Suprapubic skin (tissue), 4 donors: ENCODE results near the gene COX6B2. TPM values are rescaled to one million over a fixed set of nuclear protein-coding genes. Genes with fewer than 3 reads are reported as not detected.
A peak's percentile ranks its signal among the peaks of the same experiment; 100 is the strongest.

Experiments
- DNase-seq, 2 donors: peaks; one replicate each; pipeline ENCODE4 v3.0.0-alpha.2; 2019; ENCODE audit warnings: low spot score in 2 of 2
- H3K27ac ChIP-seq: fragments of 200-600 bp; sonication (generic); one replicate; pipeline ENCODE4 v1.5.1; 2019
- H3K27me3 ChIP-seq: fragments of 200-600 bp; sonication (generic); one replicate; pipeline ENCODE4 v1.5.1; 2019
- H3K36me3 ChIP-seq: fragments of 200-600 bp; sonication (generic); one replicate; pipeline ENCODE4 v1.5.1; 2019
- H3K4me1 ChIP-seq: fragments of 200-600 bp; sonication (generic); one replicate; pipeline ENCODE4 v1.5.1; 2019
- H3K4me3 ChIP-seq: fragments of 200-600 bp; sonication (generic); one replicate; pipeline ENCODE4 v1.5.1; 2019; ENCODE audit warnings: mild to moderate bottlenecking
- H3K9me3 ChIP-seq: fragments of 200-600 bp; sonication (generic); one replicate; pipeline ENCODE4 v1.5.1; 2019
- EP300 ChIP-seq: sonication (generic); formaldehyde crosslinking; IDR thresholded peaks from one replicate; pipeline ENCODE4 v1.6.1; 2017; ENCODE audit warnings: antibody characterized with exemption
- POLR2A ChIP-seq, 2 donors: fragments of 450-650 bp; IDR thresholded peaks; one replicate each; pipeline ENCODE4 v1.6.1; 2017; ENCODE audit warnings: antibody characterized with exemption in 2 of 2, mild to moderate bottlenecking in 2 of 2, moderate library complexity in 2 of 2
- POLR2AphosphoS5 ChIP-seq, 3 donors: sonication (generic); formaldehyde crosslinking; IDR thresholded peaks; one replicate each; pipeline ENCODE4 v1.6.1; 2017; ENCODE audit warnings: antibody characterized with exemption in 3 of 3
- WGBS: methylation state at CpG from one replicate; pipeline ENCODE4 v1.1.5; 2018; 5-methylcytosine and 5-hydroxymethylcytosine counted together
- total RNA-seq, 4 donors: library from RNA; depleted of rRNA; stranded (reverse); fragments of >200 nt; gene quantifications; one replicate each; pipeline ENCODE4 v1.1.0, GENCODE V29; 2016
- TF ChIP-seq, protein P1 (sequence below), 2 donors: fragments of 200-600 bp in 1 of 2; fragments of 450-650 bp in 1 of 2; sonication (generic) in 1 of 2; IDR thresholded peaks; one replicate each; pipeline ENCODE4 v1.5.1; 2016 to 2019; ENCODE audit warnings: antibody characterized with exemption in 2 of 2, mild to moderate bottlenecking in 1 of 2, moderate library complexity in 1 of 2

COX6B2 gene
- total RNA-seq, 4 donors from 2014 or later: 0.47 to 1.9 (median 1.3) TPM

DNA sequence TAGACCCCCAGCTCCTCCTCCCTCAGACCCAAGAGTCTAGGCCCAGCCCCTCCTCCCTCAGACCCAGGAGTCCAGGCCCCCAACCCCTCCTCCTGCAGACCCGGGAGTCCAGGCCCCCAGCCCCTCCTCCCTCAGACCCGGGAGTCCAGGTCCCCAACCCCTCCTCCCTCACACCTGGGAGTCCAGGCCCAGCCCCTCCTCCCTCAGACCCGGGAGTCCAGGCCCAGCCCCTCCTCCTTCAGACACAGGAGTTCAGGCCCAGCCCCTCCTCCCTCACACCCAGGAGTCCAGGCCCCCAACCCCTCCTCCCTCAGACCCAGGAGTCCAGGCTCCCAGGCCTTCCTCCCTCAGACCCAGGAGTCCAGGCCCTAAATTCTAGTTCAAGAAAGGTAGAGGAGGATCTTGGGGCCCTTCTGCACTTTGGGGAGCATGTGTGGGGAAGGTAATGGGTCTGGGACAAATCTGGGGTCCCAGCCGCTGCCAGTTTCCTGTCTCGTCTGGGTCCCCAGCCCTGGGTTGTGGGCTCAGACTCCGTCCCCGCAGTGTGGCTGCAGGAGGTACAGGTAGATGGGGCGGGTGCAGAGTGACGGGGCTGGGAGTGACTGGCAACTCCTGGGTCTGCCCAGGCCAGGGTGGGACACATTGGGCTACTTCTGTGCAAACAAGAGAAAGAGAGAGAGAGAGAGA is 18.9 kb upstream of the COX6B2 start:
- TF ChIP-seq EP300: no peak
- TF ChIP-seq POLR2A (IDR thresholded peaks at IDR 0.05): no peak
- no peak for TF ChIP-seq POLR2AphosphoS5 (IDR thresholded peaks at IDR 0.05)
- TF ChIP-seq, protein P1, sequence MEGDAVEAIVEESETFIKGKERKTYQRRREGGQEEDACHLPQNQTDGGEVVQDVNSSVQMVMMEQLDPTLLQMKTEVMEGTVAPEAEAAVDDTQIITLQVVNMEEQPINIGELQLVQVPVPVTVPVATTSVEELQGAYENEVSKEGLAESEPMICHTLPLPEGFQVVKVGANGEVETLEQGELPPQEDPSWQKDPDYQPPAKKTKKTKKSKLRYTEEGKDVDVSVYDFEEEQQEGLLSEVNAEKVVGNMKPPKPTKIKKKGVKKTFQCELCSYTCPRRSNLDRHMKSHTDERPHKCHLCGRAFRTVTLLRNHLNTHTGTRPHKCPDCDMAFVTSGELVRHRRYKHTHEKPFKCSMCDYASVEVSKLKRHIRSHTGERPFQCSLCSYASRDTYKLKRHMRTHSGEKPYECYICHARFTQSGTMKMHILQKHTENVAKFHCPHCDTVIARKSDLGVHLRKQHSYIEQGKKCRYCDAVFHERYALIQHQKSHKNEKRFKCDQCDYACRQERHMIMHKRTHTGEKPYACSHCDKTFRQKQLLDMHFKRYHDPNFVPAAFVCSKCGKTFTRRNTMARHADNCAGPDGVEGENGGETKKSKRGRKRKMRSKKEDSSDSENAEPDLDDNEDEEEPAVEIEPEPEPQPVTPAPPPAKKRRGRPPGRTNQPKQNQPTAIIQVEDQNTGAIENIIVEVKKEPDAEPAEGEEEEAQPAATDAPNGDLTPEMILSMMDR (IDR thresholded peaks at IDR 0.05): no peak
- Histone ChIP-seq H3K4me3 (no peak overlapping the region), H3K27me3 (peaks cover 95% of the 10 kb centered on the region), H3K36me3 (no peaks in the 10 kb centered on the region), H3K27ac (no peak overlapping the region), H3K4me1 (peaks cover 31% of the 10 kb centered on the region), H3K9me3 (no peaks in the 10 kb centered on the region)
- WGBS: 58% methylated on average over 9 of the region's 9 CpGs
- DNase-seq: no peak

DNA sequence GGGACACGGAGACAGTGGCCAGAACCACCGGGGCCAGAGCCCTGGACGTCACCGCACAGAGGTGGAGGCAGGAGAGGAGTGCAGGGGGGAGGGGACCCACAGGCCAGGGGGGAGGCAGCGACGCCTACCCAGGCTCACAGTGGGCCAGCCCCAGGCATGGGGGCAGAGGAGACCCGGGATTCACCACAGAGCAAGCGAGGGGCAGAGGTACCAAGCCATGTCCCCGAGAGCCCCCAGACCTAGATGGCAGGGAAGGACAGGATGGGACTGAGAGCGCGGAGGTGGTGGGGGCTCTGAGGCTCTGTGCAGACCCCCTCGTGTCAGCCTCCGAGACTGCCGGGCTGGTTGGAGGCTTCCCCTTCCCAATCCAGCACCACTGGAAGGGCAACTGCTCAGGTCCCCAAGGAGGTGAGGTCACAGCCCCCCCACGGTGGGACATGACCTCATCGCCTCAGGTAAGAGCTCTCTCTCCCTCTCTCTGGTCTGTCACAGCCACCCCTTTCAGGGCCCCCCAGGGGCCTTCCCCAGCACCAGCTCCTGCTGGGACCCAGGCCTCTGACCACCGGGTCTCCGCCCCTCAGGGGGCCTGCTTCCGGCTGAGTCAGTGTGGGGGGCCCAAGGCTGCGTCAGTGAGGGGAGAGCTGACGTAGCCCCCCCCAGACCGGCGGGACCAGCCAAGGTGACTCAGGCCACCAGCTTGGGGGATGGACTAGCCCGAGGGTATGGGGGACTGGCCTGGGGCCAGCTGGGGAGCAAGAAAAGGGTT is 18.0 kb upstream of the COX6B2 start:
- Histone ChIP-seq H3K27me3 (peaks cover 98% of the 10 kb centered on the region), H3K27ac (no peak overlapping the region), H3K36me3 (no peaks in the 10 kb centered on the region), H3K4me1 (peaks cover 32% of the 10 kb centered on the region), H3K4me3 (no peak overlapping the region), H3K9me3 (no peaks in the 10 kb centered on the region)
- WGBS: 55% methylated on average over 13 of the region's 24 CpGs
- TF ChIP-seq POLR2AphosphoS5 (IDR thresholded peaks at IDR 0.05) (no peak), EP300 (no peak), POLR2A (IDR thresholded peaks at IDR 0.05) (no peak)
- TF ChIP-seq, protein P1 (IDR thresholded peaks at IDR 0.05): no peak
- no peak for DNase-seq

DNA sequence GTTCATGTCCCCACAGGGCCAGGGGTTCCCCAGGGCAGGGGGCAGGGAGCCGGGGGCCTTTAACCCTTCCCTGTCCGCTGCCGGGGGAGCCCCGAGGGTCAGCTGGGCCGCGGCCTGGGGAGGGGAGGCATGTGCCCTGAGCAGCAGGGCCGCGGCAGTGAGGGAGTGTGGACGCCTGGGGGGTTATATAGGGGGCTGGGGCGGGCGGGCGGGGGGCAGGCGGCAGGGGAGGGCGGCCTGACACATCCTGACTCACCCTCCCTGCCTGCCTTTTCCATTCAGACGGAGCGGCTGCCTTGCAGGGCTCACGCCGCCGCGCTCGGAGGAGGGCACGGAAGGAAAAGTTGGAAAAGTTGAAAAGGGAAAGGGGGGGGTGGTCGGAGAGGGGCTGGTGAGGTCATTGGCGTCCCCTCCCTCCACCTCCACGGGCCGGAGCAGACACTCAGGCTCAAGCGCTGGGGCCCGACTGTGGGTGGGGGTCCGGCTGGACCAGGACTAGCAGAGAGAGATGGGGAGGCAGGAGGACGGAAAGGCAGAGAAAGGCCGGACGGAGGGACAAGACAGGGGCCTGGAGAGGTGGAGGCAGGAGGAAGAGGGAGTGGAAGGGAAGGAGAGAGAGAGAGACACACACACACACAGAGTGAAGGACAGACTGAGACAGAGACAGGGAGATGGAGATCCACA is 15.9 kb upstream of the COX6B2 start, which contains the start of gene IL11:
IL11 (minus strand) TSS at position 159 of the 684 bp plus-strand sequence; CDS start at position 6, 153 bp downstream.
- Histone ChIP-seq H3K27ac (no peak within 1 kb of the TSS), H3K36me3 (no peaks in the 10 kb centered on the region), H3K27me3 (peaks cover 79% of the 10 kb centered on the region), H3K4me1 (peaks cover 27% of the 10 kb centered on the region), H3K4me3 (peak within 1 kb of the TSS; percentile 37), H3K9me3 (no peaks in the 10 kb centered on the region)
- 8% methylated on average over 26 of the region's 32 CpGs for WGBS
- DNase-seq: no peak
- TF ChIP-seq POLR2AphosphoS5 (IDR thresholded peaks at IDR 0.05) (no peak), EP300 (no peak)
- TF ChIP-seq, protein P1 (IDR thresholded peaks at IDR 0.05): no peak

DNA sequence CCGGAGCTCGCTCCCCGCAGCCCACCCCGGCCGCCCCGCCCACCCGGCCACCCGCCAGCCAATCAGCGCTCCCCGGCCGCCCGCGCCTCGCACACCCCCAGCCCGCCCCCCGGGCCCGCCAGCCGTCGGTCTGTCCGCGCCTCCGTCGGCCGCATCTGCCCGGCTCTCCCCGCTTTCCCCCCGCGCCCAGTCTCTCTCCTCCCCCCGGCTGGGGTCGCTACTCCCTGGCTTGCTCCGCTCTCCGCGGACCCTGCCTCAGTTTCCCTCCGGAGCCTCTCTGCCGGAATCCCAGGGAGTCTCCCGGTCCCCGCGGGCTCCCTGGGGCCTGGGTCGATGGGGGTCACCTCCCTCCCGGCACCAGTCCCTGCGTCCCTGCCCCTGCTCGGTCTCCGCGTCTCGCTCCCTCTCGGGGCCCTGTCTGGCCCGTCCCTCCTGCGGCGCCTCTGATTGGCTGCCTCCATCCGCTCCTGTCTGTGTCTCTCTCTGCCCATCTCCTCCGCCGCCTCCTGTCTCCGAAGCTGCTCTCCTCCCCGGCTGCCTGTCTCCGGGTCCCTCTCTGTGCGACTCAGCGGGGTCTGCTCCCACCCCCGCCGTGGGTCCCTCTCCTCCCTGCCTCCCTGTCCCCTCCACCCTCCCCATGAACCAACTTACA is 15.3 kb upstream of the COX6B2 start:
- TF ChIP-seq POLR2AphosphoS5 (IDR thresholded peaks at IDR 0.05) (no peak), EP300 (no peak), POLR2A (IDR thresholded peaks at IDR 0.05) (no peak)
- TF ChIP-seq, protein P1 (IDR thresholded peaks at IDR 0.05): no peak
- peak overlapping the region; percentile 37 for H3K4me3 ChIP-seq
- peaks cover 27% of the 10 kb centered on the region for H3K4me1 ChIP-seq
- peaks cover 73% of the 10 kb centered on the region for H3K27me3 ChIP-seq
- 2% methylated on average over 28 of the region's 59 CpGs for WGBS
- no peaks in the 10 kb centered on the region for H3K36me3 ChIP-seq
- no peaks in the 10 kb centered on the region for H3K9me3 ChIP-seq
- H3K27ac ChIP-seq: no peak overlapping the region
- no peak for DNase-seq
